HUES6 (cell line): ENCODE measurements around the gene OR8J3.

Experiments used
- H3K27ac ChIP-seq: 2 replicates; pipeline ENCODE4 v1.7.0; 2013; ENCODE audit warnings: low read depth, mild to moderate bottlenecking, low read length, inconsistent platforms
- H3K27me3 ChIP-seq: 2 replicates; pipeline ENCODE4 v1.6.1; 2013; ENCODE audit warnings: low read length; ENCODE audit not compliant: control insufficient read depth, insufficient read depth
- H3K36me3 ChIP-seq: 2 replicates; pipeline ENCODE4 v1.6.1; 2013; ENCODE audit warnings: low read length; ENCODE audit not compliant: control insufficient read depth, insufficient read depth
- H3K4me1 ChIP-seq: 2 replicates; pipeline ENCODE4 v1.6.1; 2013; ENCODE audit warnings: low read length; ENCODE audit not compliant: control insufficient read depth, insufficient read depth
- H3K4me3 ChIP-seq: 2 replicates; pipeline ENCODE4 v1.5.1; 2013; ENCODE audit warnings: low read depth, low read length
- H3K9ac ChIP-seq: one replicate; pipeline ENCODE4 v1.6.1; 2013; ENCODE audit warnings: mild to moderate bottlenecking, low read length
- H3K9me3 ChIP-seq: 2 replicates; pipeline ENCODE4 v1.6.1; 2013; ENCODE audit warnings: low read depth, low read length; ENCODE audit not compliant: control insufficient read depth, insufficient read depth

The OR8J3 gene

DNA sequence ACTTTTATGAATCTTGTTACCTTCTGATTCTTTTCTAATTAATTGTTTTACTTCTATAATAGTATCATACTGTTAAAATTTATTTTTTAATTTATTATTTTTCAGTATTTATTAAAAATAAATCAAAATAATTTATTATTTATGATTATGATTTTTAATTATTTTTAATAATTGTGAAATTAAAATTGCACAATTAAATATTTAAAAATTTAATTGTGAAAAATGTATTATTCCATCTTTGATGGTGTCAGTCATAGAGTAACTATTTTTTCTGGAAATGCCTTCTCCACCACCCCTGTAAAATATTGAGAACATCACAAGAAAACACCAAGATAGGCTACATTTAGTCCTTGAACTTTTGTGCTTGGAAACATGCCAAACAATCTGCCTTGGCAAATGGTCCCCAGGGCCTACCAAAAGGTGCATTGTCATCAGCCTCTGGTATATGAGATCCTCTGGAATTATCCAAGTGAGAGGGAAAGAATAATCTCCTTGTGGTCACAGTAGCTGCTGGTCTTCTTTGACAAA, 36.7 kb downstream of the OR8J3 start, which contains the start of gene OR8H2:
Gene OR8H2 (plus strand): TSS at position 478 of the 528 bp plus-strand sequence. CDS start 1,356 bp downstream, outside the sequence.
- Histone ChIP-seq H3K27me3 (no peaks in the 10 kb centered on the region), H3K27ac (no peak within 1 kb of the TSS), H3K36me3 (no peaks in the 10 kb centered on the region), H3K4me1 (no peaks in the 10 kb centered on the region), H3K9ac (no peak within 1 kb of the TSS), H3K4me3 (no peak within 1 kb of the TSS), H3K9me3 (no peaks in the 10 kb centered on the region)

- H3K4me3 ChIP-seq, result no peak within 1 kb of the TSS
- H3K4me1 ChIP-seq, result no peaks in the 10 kb centered on the region
- no peaks in the 10 kb centered on the region for H3K9me3 ChIP-seq
- no peaks in the 10 kb centered on the region for H3K36me3 ChIP-seq
- no peak within 1 kb of the TSS for H3K27ac ChIP-seq
- H3K27me3 ChIP-seq, result no peaks in the 10 kb centered on the region
- no peak within 1 kb of the TSS for H3K9ac ChIP-seq
These were observed 47.0 kb downstream of the OR8J3 start, which contains the start of gene OR8I2 for GRCh38 chr11:56093008-56093407. Gene OR8I2 (plus strand): TSS chr11:56093308. CDS start chr11:56093308, 0 bp downstream.

GRCh38 chr11:56089697-56090096, 50.3 kb downstream of the OR8J3 start:
- Histone ChIP-seq H3K4me3 (no peak overlapping the region), H3K36me3 (no peaks in the 10 kb centered on the region), H3K9me3 (no peaks in the 10 kb centered on the region), H3K27ac (no peak overlapping the region), H3K9ac (no peak overlapping the region), H3K27me3 (no peaks in the 10 kb centered on the region), H3K4me1 (no peaks in the 10 kb centered on the region)
